GM12873 (cell line): ENCODE data around the gene SPP1.
A peak's percentile ranks its signal among the peaks of the same experiment; 100 is the strongest.

ENCODE experiments used
- TF ChIP-seq, protein P1 (sequence below): IDR thresholded peaks from 2 replicates; pipeline ENCODE4 v1.5.1; 2012; ENCODE audit warnings: low read depth, mild to moderate bottlenecking, moderate library complexity, low read length, control low read depth; ENCODE audit not compliant: insufficient read depth; ENCODE audit errors: missing control alignments

The SPP1 gene

GRCh38 chr4:87982446-87983010 is 7.0 kb downstream of the SPP1 start:
- TF ChIP-seq, protein P1, sequence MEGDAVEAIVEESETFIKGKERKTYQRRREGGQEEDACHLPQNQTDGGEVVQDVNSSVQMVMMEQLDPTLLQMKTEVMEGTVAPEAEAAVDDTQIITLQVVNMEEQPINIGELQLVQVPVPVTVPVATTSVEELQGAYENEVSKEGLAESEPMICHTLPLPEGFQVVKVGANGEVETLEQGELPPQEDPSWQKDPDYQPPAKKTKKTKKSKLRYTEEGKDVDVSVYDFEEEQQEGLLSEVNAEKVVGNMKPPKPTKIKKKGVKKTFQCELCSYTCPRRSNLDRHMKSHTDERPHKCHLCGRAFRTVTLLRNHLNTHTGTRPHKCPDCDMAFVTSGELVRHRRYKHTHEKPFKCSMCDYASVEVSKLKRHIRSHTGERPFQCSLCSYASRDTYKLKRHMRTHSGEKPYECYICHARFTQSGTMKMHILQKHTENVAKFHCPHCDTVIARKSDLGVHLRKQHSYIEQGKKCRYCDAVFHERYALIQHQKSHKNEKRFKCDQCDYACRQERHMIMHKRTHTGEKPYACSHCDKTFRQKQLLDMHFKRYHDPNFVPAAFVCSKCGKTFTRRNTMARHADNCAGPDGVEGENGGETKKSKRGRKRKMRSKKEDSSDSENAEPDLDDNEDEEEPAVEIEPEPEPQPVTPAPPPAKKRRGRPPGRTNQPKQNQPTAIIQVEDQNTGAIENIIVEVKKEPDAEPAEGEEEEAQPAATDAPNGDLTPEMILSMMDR, result no peak

DNA sequence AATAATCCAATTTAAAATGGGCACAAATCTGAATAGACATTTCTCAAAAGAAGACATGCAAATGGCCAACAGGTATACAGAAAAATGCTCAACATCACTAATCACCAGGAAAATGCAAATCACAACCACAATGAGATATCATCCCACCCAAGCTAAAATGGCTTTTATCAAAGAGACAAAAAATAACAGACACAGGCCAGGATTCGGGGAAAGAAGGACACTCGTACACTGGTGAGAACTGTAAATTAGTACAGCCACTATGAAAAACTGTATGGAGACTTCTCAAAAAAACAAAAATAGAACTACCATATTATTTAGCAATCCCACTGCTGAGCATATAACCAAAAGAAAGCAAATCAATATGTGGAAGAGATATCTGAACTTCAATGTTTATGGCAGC is 8.5 kb downstream of the SPP1 start:
- TF ChIP-seq, protein P1, result no peak

DNA sequence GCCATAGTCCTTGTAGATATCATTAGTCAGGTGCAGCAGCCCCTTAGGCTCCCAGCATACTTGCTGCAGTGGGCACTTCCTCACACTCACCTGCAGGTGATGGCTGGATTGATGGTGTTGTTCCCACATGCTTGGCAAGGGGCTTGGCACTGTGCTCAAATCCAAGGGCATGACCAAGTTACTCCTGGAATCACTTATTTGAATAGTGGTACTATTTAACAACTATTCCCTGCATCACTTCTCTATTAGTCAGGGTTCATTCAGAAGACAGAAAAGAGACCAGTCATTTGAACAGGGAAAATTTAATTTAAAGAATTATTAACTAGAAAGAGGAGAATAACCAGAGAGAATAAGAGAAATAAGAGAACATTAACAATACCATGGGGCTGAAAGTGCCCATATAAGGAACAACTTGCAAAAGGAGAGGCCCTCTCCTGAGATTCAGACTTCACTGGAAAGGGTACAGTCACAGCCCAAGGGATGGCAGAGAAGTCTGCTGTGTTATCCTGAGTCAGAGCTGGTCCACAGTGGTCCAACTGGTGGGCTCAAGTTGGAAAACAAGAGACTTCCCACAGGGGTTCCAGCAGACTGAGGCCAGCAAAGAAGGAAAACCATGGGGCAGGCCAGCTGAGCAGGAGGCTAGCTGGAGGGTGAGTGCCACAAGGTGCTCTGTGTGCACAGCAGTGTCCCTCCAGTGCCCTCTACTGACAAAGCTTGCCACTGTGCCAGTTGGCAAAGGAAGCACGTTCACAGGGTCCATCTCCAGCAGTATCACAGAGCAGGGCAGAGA is 9.8 kb downstream of the SPP1 start:
- TF ChIP-seq, protein P1, result peak; percentile 72

DNA sequence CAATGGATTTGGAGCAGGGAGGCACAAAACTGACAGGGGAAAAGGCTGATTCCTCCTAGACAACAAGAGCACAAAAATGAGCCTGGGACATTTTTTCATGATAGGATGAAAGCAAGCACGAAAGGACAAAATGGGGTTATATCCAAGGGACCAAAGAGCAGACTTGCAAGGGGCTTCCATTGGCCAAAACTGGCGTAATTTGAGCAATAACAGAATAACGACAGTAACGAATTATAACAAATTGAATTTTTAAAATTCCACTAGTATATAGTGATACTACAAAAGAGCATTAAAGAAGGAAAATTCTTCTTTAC is 10.3 kb downstream of the SPP1 start:
- TF ChIP-seq, protein P1, result no peak

- TF ChIP-seq, protein P1, result no peak
Observed at GRCh38 chr4:87986508-87986907, 11.0 kb downstream of the SPP1 start.

- TF ChIP-seq, protein P1, result no peak
Observed at GRCh38 chr4:87989765-87990164, 14.3 kb downstream of the SPP1 start.

DNA sequence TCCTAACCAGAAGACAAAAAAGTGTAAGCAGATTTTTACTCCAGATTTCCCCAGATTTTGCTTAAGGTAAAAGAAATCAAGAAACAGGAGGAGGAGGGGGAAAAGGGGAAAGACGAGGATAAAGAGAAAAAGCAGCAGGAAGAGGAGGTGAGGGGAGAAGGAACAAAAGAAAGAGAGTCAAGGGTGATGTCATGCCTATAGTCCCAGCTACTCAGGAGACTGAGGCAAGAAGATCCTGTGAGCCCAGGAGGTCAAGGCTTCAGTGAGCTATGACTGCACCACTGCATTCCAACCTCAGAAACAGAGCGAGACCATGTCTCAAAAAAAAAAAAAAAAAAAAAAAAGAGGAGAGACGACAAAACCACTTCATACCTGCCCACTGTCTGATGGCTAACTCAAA is 19.9 kb downstream of the SPP1 start:
- TF ChIP-seq, protein P1, result no peak
